Activated CD8-positive, alpha-beta T cell treated with anti-CD3 and anti-CD28 coated beads, Interleukin-2, amount 10 ng/mL, durations not matched to agents 7 days and 5 days (primary cell): ENCODE results near the gene KHDRBS1. TPM values are rescaled to one million over a fixed set of nuclear protein-coding genes. Genes with fewer than 3 reads are reported as not detected.
"Not testable (repeated sequence)": the region's sequence is repeated elsewhere in the genome, so short reads cannot be mapped to it uniquely, and the experiment has no call there.

Experiments used
- ATAC-seq: fragments of 150-1000 bp; cut with Tn5 transposase; one replicate; pipeline ENCODE4 v1.10.0; 2021; ENCODE audit warnings: moderate library complexity
- CTCF ChIA-PET: fragments of 350-600 bp; sonication (Branson Sonifier 250); formaldehyde crosslinking; loops from one replicate; lab custom pipeline; 2021; ENCODE audit warnings: antibody characterized with exemption; lab: Charles Lee
- POLR2A ChIA-PET: fragments of 350-600 bp; sonication (Branson Sonifier 250); formaldehyde crosslinking; loops from one replicate; lab custom pipeline; 2021; ENCODE audit warnings: antibody characterized with exemption; lab: Charles Lee
- DNase-seq: peaks from one replicate; pipeline ENCODE4 v3.0.0-alpha.2; 2020
- H3K27ac Mint-ChIP-seq: one replicate; pipeline ENCODE4 v1.8.0; 2021; ENCODE audit warnings: mild to moderate bottlenecking, mixed read lengths
- H3K27me3 Mint-ChIP-seq: one replicate; pipeline ENCODE4 v1.8.0; 2021; ENCODE audit warnings: low read depth, mixed read lengths
- H3K36me3 Mint-ChIP-seq: one replicate; pipeline ENCODE4 v1.8.0; 2021; ENCODE audit warnings: low read depth, mixed read lengths
- H3K4me1 Mint-ChIP-seq: one replicate; pipeline ENCODE4 v1.8.0; 2021; ENCODE audit warnings: low read depth, mixed read lengths
- H3K4me3 Mint-ChIP-seq: one replicate; pipeline ENCODE4 v1.8.0; 2021; ENCODE audit warnings: mild to moderate bottlenecking, mixed read lengths
- H3K9me3 Mint-ChIP-seq: one replicate; pipeline ENCODE4 v1.8.0; 2022; ENCODE audit warnings: mixed read lengths; ENCODE audit not compliant: insufficient read depth
- total RNA-seq, 2 experiments: library from RNA; stranded (reverse); gene quantifications; one replicate each; pipeline ENCODE4 v1.2.3, GENCODE V29; 2021

KHDRBS1 gene
- total RNA-seq, 2 experiments from 2014 or later: 194 to 197 TPM

DNA sequence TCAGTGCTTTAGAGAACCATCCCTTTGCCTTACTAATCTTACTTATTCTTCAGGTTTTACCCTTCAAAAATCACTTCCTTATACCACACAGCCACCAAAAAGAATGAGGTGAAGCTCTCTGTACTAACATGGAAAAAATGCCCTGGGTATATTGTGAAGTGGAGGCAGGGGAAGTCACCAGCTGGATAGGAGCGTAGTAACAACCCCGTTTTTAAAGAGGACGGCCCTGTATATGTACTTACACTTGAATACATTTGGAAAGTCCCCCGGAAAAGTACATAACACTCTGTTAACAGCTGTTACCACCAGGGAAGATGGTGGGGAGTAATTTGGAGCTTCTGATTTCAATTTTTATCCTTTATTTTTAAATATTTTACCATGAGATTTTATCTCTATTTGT is 28.2 kb upstream of the KHDRBS1 start:
- Mint-ChIP-seq H3K36me3 (peaks cover 7% of the 10 kb centered on the region), H3K4me3 (no peak overlapping the region), H3K27me3 (no peaks in the 10 kb centered on the region), H3K9me3 (peaks cover 6% of the 10 kb centered on the region), H3K27ac (peak overlapping the region; percentile 95), H3K4me1 (peaks cover 70% of the 10 kb centered on the region)
- peak; percentile 38 for ATAC-seq
- DNase-seq: no peak
- ChIA-PET POLR2A (interaction anchor here (0.6 to 2.2 kb wide), 8 partner anchors 11 to 52 kb away, joined by 3 to 9 read pairs (median 4); partner anchors contain the start of gene KHDRBS1), CTCF (interaction anchor here (0.6 to 3.6 kb wide), 13 partner anchors 9 to 170 kb away, joined by 3 to 33 read pairs (median 4); partner anchors contain the start of genes PTP4A2 and SPOCD1)

DNA sequence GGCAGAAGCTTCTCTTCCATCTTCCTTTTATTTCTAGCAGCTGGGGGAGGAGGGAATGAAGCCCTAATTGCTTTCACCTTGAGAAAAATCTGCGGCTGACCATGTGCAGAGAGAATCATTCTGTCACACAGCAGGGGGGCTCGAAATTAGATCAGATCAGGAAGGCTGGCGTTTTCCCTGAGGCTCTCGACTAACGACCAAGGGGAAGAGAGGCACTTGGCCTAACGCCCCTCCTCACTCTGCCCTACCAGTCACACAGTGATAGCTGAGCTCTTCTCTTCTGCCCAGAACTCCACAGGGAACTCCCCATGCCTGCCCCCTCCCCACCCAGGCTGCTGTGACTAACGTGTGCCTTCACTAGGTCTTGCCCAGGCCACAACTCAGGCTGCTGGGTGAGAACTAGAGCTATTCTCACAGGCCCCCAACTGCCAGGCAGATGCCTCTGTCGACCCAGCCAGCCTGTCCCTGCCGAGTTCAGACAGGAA is 26.5 kb upstream of the KHDRBS1 start:
- Mint-ChIP-seq H3K36me3 (peaks cover 7% of the 10 kb centered on the region), H3K4me1 (peaks cover 61% of the 10 kb centered on the region), H3K27me3 (no peaks in the 10 kb centered on the region), H3K27ac (peak overlapping the region; percentile 10), H3K9me3 (peaks cover 6% of the 10 kb centered on the region), H3K4me3 (no peak overlapping the region)
- DNase-seq (no peak), ATAC-seq (no peak)
- POLR2A ChIA-PET: interaction anchor here (0.6 kb wide), 1 partner anchor 77 kb away, joined by 5 read pairs; no protein-coding TSS in a partner anchor
- CTCF ChIA-PET: interaction anchor here (1.0 to 2.7 kb wide), 3 partner anchors 16 to 26 kb away, joined by 3 to 12 read pairs (median 4); no protein-coding TSS in a partner anchor

DNA sequence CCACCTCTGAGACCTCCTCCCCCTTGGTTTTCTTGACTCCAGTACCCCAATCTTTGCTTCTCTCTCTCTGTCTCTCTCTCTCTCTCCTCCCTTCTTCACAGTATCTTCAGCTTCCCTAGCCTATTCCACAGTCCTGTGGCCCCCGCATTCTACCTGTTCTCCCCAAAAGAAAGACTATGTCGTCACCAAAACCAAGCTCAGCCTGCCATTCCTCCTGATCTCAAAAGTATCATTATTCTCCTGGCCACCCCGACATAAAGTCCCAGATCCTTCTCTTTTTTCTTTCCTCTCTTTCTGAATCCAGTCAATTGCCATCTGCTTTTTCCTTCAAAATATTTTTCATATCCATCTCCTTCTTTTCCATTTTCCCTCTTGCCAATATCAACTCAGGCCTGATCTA is 23.7 kb upstream of the KHDRBS1 start:
- ChIA-PET POLR2A (no interaction called here), CTCF (interaction anchor here (1.2 to 3.6 kb wide), 6 partner anchors 13 to 34 kb away, joined by 3 to 19 read pairs (median 5); no protein-coding TSS in a partner anchor)
- Mint-ChIP-seq H3K4me3 (no peak overlapping the region), H3K27ac (peak overlapping the region; percentile 18), H3K27me3 (no peaks in the 10 kb centered on the region), H3K36me3 (no peaks in the 10 kb centered on the region), H3K4me1 (peaks cover 42% of the 10 kb centered on the region), H3K9me3 (no peaks in the 10 kb centered on the region)
- ATAC-seq (no peak), DNase-seq (no peak)

DNA sequence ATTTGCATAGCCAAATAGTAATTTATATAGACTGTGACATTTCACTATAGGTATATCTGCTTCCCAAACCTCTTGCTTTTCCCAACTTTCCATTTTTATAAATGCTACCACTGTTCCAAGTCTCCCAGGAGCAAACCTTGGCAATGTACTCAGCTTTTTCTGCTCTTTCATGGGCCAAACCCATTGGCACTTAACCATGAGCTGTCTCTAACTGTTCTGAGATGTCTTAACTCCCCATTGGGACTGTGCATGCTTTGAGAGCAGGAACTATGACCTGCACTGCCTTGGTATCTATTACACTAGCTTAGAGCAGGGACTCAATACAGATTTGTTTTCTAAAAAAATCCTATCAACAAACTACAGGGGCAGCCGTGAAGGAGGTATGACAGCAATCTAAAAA is 22.5 kb upstream of the KHDRBS1 start:
- no peak overlapping the region for H3K27ac Mint-ChIP-seq
- ChIA-PET CTCF (interaction anchor here (0.8 to 3.6 kb wide), 4 partner anchors 12 to 27 kb away, joined by 3 to 19 read pairs (median 6); partner anchors contain the start of gene KHDRBS1), POLR2A (interaction anchor here (0.9 kb wide), 1 partner anchor 22 kb away, joined by 5 read pairs; the partner anchor contains the start of gene KHDRBS1)
- no peak for DNase-seq
- H3K36me3 Mint-ChIP-seq: no peaks in the 10 kb centered on the region
- ATAC-seq: no peak
- H3K27me3 Mint-ChIP-seq: no peaks in the 10 kb centered on the region
- peaks cover 43% of the 10 kb centered on the region for H3K4me1 Mint-ChIP-seq
- no peak overlapping the region for H3K4me3 Mint-ChIP-seq
- H3K9me3 Mint-ChIP-seq: no peaks in the 10 kb centered on the region

DNA sequence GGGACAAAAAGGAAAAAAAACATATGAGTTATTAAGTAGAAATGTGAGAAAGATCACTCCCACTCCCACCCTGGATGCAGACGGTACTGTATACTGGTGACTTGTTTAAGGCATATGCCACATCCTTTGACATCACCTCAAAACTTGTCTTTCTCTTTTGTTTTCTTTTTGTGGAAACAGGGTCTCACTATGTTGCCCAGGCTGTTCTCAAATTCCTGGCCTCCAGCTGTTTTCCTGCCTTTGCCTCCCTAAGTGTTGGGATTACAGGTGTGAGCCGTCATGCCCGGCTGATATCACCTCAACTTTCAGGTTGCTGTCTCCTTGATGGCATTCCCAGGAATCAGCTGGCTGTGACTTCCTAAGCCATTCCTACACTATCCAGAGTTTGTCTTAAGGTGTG is 18.4 kb upstream of the KHDRBS1 start:
- H3K36me3 Mint-ChIP-seq: no peaks in the 10 kb centered on the region
- H3K9me3 Mint-ChIP-seq: no peaks in the 10 kb centered on the region
- no peak for DNase-seq
- no peak overlapping the region for H3K27ac Mint-ChIP-seq
- peaks cover 25% of the 10 kb centered on the region for H3K4me1 Mint-ChIP-seq
- POLR2A ChIA-PET: no interaction called here
- CTCF ChIA-PET: interaction anchor here (0.8 to 1.3 kb wide), 2 partner anchors 8 to 18 kb away, joined by 4 read pairs; no protein-coding TSS in a partner anchor
- ATAC-seq: peak; percentile 49
- no peak overlapping the region for H3K4me3 Mint-ChIP-seq
- H3K27me3 Mint-ChIP-seq: no peaks in the 10 kb centered on the region

DNA sequence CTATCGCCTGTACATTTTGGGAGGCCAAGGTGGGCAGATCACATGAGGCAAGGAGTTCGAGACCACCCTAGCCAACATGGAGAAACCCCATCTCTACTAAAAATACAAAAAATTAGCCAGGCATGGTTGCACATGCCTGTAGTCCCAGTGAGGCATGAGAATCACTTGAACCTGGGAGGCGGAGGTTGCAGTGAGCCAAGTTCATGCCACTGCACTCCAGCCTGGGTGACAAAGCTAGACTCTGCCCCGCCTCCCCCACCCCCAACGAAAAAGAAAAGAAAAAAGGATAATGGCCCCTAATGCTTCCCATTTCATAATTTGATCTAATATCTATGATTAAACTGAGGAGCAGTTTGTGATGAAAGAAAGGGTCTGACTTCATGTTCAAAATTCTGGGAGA is 17.5 kb upstream of the KHDRBS1 start:
- H3K4me3 Mint-ChIP-seq, CTCF ChIA-PET: not testable (repeated sequence)

DNA sequence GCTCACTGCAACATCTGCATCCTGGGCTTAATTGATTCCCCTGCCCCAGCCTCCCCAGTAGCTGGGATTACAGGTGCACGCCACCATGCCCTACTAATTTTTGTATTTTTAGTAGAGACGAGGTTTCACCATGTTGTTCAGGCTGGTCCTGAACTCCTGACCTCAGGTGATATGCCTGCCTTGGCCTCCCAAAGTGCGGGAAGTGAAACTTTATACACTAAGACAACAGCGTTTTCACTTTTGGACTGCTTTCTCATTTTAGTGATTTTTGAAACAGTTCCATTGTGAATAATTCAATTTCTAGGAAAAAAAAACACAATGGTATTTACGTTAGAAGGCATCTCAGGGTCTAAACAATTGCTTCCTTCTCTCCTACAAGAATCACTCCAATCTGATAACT is 11.8 kb upstream of the KHDRBS1 start:
- Mint-ChIP-seq H3K4me1 (peaks cover 16% of the 10 kb centered on the region), H3K27ac (peak overlapping the region; percentile 39), H3K36me3 (no peaks in the 10 kb centered on the region), H3K4me3 (no peak overlapping the region), H3K9me3 (no peaks in the 10 kb centered on the region), H3K27me3 (peaks cover 3% of the 10 kb centered on the region)
- CTCF ChIA-PET: interaction anchor here (2.0 kb wide), 1 partner anchor 25 kb away, joined by 7 read pairs; no protein-coding TSS in a partner anchor
- no peak for ATAC-seq
- POLR2A ChIA-PET: no interaction called here
- no peak for DNase-seq

More for the DNA sequence above, 17.5 kb upstream of the KHDRBS1 start:
- H3K9me3 Mint-ChIP-seq, H3K36me3 Mint-ChIP-seq, H3K27ac Mint-ChIP-seq, DNase-seq, ATAC-seq, H3K27me3 Mint-ChIP-seq: not testable (repeated sequence)
- POLR2A ChIA-PET: interaction anchor here (1.3 kb wide), 1 partner anchor 11 kb away, joined by 5 read pairs; no protein-coding TSS in a partner anchor
- peaks cover 18% of the 10 kb centered on the region for H3K4me1 Mint-ChIP-seq

DNA sequence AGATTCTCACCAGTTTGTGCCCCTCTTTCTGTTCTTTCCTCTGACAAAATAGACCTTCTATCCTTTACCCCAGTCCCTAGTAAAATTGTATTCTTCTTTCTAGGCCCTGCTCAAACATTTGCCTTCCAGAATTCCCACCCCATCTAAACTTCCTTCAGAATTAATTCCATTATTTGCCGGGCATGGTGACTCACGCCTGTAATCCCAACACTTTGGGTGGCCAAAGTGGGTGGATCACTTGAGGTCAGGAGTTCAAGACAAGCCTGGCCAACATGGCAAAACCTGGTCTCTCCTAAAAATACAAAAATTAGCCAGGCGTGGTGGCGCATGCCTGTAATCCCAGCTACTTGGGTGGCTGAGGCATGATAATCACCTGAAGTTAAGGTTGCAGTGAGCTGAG is 11.4 kb upstream of the KHDRBS1 start:
- not testable (repeated sequence) for ATAC-seq, H3K9me3 Mint-ChIP-seq, H3K27ac Mint-ChIP-seq, H3K27me3 Mint-ChIP-seq, H3K36me3 Mint-ChIP-seq, H3K4me3 Mint-ChIP-seq, DNase-seq
- POLR2A ChIA-PET: interaction anchor here (1.5 kb wide), 1 partner anchor 23 kb away, joined by 3 read pairs; no protein-coding TSS in a partner anchor
- CTCF ChIA-PET: interaction anchor here (1.0 to 2.0 kb wide), 6 partner anchors 18 to 67 kb away, joined by 3 to 33 read pairs (median 6); partner anchors contain the start of gene PTP4A2
- H3K4me1 Mint-ChIP-seq: peaks cover 20% of the 10 kb centered on the region

DNA sequence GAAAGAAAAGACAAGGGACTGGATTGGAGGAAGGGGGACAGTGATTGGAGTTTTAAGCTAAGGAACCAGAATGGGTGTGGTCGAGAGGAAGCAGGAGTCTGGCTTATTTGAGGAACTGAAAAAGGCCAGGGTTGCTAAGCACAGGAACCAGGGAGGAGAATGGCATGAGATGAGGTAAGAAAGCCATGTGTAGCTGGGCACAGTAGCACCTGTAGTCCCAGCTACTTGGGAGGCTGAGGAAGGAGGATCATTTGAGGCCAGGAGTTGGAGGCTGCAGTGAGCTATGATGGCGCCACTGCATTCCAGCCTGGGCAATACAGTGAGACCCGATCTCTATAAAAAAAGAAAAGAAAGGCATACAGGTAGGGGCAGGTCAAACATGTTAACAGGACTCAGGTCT is 8.1 kb upstream of the KHDRBS1 start:
- ChIA-PET POLR2A (interaction anchor here (1.2 to 1.8 kb wide), 2 partner anchors 8 to 20 kb away, joined by 3 to 7 read pairs; partner anchors contain the start of gene KHDRBS1), CTCF (interaction anchor here (0.8 to 1.8 kb wide), 11 partner anchors 8 to 216 kb away, joined by 3 to 6 read pairs (median 4); partner anchors contain the start of genes KHDRBS1 and PTP4A2)
- no peak for DNase-seq
- Mint-ChIP-seq H3K4me3 (no peak overlapping the region), H3K27ac (no peak overlapping the region), H3K9me3 (no peaks in the 10 kb centered on the region), H3K36me3 (no peaks in the 10 kb centered on the region), H3K27me3 (peaks cover 3% of the 10 kb centered on the region), H3K4me1 (peaks cover 25% of the 10 kb centered on the region)
- ATAC-seq: no peak

DNA sequence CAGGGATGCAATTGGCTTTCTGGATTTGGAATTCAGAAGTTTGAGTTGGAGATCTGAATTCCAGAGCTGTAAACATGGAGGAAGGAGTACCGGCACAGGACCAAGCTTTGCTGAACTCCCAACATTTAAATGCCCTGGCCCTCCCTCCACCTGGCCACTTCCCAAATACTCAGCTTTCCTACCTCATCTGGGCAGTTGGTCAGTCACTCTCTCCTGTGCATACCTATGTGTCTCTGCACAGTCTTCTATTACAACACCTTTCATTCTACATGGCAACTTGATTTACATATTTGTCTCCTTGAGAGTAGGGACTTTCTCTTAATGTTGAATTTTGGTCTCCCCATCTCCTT is 6.1 kb upstream of the KHDRBS1 start:
- CTCF ChIA-PET: no interaction called here
- ATAC-seq: no peak
- Mint-ChIP-seq H3K9me3 (no peaks in the 10 kb centered on the region), H3K27ac (no peak overlapping the region), H3K36me3 (no peaks in the 10 kb centered on the region), H3K27me3 (peaks cover 3% of the 10 kb centered on the region), H3K4me3 (no peak overlapping the region), H3K4me1 (peaks cover 27% of the 10 kb centered on the region)
- DNase-seq: no peak
- POLR2A ChIA-PET: no interaction called here

DNA sequence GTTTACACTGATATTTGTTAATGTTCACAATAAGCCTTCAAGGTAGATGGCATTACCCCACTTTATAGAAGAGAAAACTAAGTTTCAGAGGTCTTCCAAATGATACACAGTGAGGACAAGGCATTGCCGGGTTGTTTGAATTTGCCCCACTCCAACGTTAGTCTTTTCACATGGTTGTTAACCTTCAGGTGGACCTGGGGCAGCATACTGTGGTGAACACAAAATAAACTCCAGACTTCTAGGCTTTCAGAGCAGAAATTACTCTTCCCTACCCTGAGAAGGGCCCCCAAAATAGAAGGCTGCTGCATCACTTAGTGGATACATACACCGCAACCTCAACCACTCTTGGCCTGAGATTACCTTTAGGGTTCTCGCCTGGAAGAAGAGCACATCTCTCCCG is 3.4 kb upstream of the KHDRBS1 start:
- Mint-ChIP-seq H3K9me3 (no peaks in the 10 kb centered on the region), H3K27ac (no peak overlapping the region), H3K27me3 (peaks cover 3% of the 10 kb centered on the region), H3K4me1 (peaks cover 28% of the 10 kb centered on the region), H3K4me3 (no peak overlapping the region), H3K36me3 (peaks cover 8% of the 10 kb centered on the region)
- ChIA-PET CTCF (no interaction called here), POLR2A (no interaction called here)
- no peak for DNase-seq
- ATAC-seq: no peak
